ENCODE results near the gene FRK. TPM values are rescaled to one million over a fixed set of nuclear protein-coding genes. Genes with fewer than 3 reads are reported as not detected.

FRK gene
- polyA plus RNA-seq, 1 donor (not counting 4 experiments of a cell fraction or from before 2014, with no cell fraction given) = 2.4 TPM

DNA sequence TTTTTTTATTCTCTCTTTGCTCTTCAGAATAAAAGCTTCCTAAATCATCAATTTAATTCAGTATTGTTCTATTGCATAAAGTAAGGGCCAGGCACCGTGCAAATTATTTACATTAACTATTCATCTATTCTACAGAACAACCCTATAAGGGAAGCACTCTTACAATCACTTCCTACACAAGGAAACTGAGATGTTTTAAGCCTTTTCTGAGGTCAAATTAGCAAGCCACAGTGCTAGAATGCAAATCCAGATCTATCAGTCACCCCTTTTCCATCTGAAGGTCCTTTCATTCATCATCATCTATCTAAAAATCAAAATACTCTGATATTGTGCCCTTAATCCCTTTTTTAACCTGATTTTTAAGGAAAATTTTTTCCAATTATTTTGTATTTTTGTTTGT lies 31.2 kb downstream of the FRK start:
- FAIRE-seq = no peak
- Histone ChIP-seq H3K79me2 (ENCODE audit: control insufficient read depth, insufficient read depth, low read length) (no peaks in the 10 kb centered on the region), H4K20me1 (ENCODE audit: control insufficient read depth, extremely low read depth, insufficient read depth, low read length) (no peaks in the 10 kb centered on the region), H2AFZ (ENCODE audit: control insufficient read depth, low read length) (no peak overlapping the region), H3K9me3 (ENCODE audit: control insufficient read depth, low read depth, low read length) (no peaks in the 10 kb centered on the region), H3K36me3 (ENCODE audit: control insufficient read depth in 2 of 2, extremely low read depth in 1 of 2, insufficient read depth in 2 of 2, low read length in 2 of 2) (no peaks in the 10 kb centered on the region), H3K4me1 (ENCODE audit: control insufficient read depth, extremely low read depth, insufficient read depth, low read length) (peaks cover 9% of the 10 kb centered on the region), H3K9me1 (ENCODE audit: control insufficient read depth, extremely low read depth, insufficient read depth, low read length) (no peaks in the 10 kb centered on the region), H3K27ac (ENCODE audit: control insufficient read depth, insufficient read depth, low read length) (no peak overlapping the region), H3K4me2 (ENCODE audit: control insufficient read depth, extremely low read depth, insufficient read depth, low read depth, low read length) (no peak overlapping the region), H3K9ac (ENCODE audit: control insufficient read depth, extremely low read depth, insufficient read depth, low read length) (no peak overlapping the region), H3K4me3 (ENCODE audit: control insufficient read depth in 2 of 3, extremely low read depth in 1 of 3, insufficient read depth in 2 of 3, low read depth in 1 of 3, low read length in 3 of 3) (no peak overlapping the region), H3K27me3 (ENCODE audit: control insufficient read depth, extremely low read depth, insufficient read depth, low read length) (no peaks in the 10 kb centered on the region)
- no peak for DNase-seq (ENCODE audit: low read depth, low spot score)
- dilution Hi-C loops (cut with MboI; ENCODE audit: extremely low pct_ligation_motif_present, low sequenced_read_pairs) = no loop called here
- TF ChIP-seq, protein P1, sequence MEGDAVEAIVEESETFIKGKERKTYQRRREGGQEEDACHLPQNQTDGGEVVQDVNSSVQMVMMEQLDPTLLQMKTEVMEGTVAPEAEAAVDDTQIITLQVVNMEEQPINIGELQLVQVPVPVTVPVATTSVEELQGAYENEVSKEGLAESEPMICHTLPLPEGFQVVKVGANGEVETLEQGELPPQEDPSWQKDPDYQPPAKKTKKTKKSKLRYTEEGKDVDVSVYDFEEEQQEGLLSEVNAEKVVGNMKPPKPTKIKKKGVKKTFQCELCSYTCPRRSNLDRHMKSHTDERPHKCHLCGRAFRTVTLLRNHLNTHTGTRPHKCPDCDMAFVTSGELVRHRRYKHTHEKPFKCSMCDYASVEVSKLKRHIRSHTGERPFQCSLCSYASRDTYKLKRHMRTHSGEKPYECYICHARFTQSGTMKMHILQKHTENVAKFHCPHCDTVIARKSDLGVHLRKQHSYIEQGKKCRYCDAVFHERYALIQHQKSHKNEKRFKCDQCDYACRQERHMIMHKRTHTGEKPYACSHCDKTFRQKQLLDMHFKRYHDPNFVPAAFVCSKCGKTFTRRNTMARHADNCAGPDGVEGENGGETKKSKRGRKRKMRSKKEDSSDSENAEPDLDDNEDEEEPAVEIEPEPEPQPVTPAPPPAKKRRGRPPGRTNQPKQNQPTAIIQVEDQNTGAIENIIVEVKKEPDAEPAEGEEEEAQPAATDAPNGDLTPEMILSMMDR (optimal IDR thresholded peaks at IDR 0.05 in 1 of 3, IDR thresholded peaks at IDR 0.05 in 1 of 3, conservative IDR thresholded peaks at IDR 0.05 in 1 of 3; ENCODE audit: extremely low read depth in 1 of 3, insufficient read depth in 2 of 3, low read length in 3 of 3) = no peak
- no peak for TF ChIP-seq EZH2 (IDR thresholded peaks at IDR 0.05; ENCODE audit: low read length)

DNA sequence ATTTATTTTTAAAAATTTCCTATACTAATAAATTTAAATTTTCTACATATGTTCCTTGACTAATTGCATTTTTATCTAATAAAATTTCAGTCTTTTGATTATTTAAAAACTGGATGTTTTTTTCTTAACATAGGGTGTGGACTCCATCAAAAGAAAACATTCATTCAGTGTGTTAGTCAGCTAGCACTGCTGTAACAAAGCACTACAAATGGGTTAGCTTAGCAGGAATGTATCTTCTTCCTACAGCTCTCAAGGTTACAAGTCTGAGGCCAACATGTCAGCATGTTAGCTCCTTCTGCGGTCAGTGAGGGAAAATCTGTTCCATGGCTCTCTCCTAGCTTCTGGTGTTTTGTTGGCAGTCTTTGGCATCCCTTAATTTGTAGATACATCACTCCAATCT lies 32.5 kb downstream of the FRK start:
- Histone ChIP-seq H3K36me3 (ENCODE audit: control insufficient read depth in 2 of 2, extremely low read depth in 1 of 2, insufficient read depth in 2 of 2, low read length in 2 of 2) (no peaks in the 10 kb centered on the region), H2AFZ (ENCODE audit: control insufficient read depth, low read length) (no peak overlapping the region), H3K9ac (ENCODE audit: control insufficient read depth, extremely low read depth, insufficient read depth, low read length) (no peak overlapping the region), H3K9me3 (ENCODE audit: control insufficient read depth, low read depth, low read length) (no peaks in the 10 kb centered on the region), H3K9me1 (ENCODE audit: control insufficient read depth, extremely low read depth, insufficient read depth, low read length) (no peaks in the 10 kb centered on the region), H3K79me2 (ENCODE audit: control insufficient read depth, insufficient read depth, low read length) (peaks cover 2% of the 10 kb centered on the region), H3K4me2 (ENCODE audit: control insufficient read depth, extremely low read depth, insufficient read depth, low read depth, low read length) (no peak overlapping the region), H4K20me1 (ENCODE audit: control insufficient read depth, extremely low read depth, insufficient read depth, low read length) (no peaks in the 10 kb centered on the region), H3K4me3 (ENCODE audit: control insufficient read depth in 2 of 3, extremely low read depth in 1 of 3, insufficient read depth in 2 of 3, low read depth in 1 of 3, low read length in 3 of 3) (no peak overlapping the region), H3K27ac (ENCODE audit: control insufficient read depth, insufficient read depth, low read length) (no peak overlapping the region), H3K4me1 (ENCODE audit: control insufficient read depth, extremely low read depth, insufficient read depth, low read length) (peaks cover 4% of the 10 kb centered on the region), H3K27me3 (ENCODE audit: control insufficient read depth, extremely low read depth, insufficient read depth, low read length) (no peaks in the 10 kb centered on the region)
- DNase-seq (ENCODE audit: low read depth, low spot score) (no peak), FAIRE-seq (no peak)
- TF ChIP-seq, protein P1 (optimal IDR thresholded peaks at IDR 0.05 in 1 of 3, IDR thresholded peaks at IDR 0.05 in 1 of 3, conservative IDR thresholded peaks at IDR 0.05 in 1 of 3; ENCODE audit: extremely low read depth in 1 of 3, insufficient read depth in 2 of 3, low read length in 3 of 3) = no peak
- no peak for TF ChIP-seq EZH2 (IDR thresholded peaks at IDR 0.05; ENCODE audit: low read length)
- dilution Hi-C loops (cut with MboI; ENCODE audit: extremely low pct_ligation_motif_present, low sequenced_read_pairs) = no loop called here

All from keratinocyte (primary cell).